ENCODE data around the gene COG5. TPM values are rescaled to one million over a fixed set of nuclear protein-coding genes. Genes with fewer than 3 reads are reported as not detected.
"Not testable (repeated sequence)": the region's sequence is repeated elsewhere in the genome, so short reads cannot be mapped to it uniquely, and the experiment has no call there.

Gene COG5
- total RNA-seq, 2 donors from 2014 or later, result 41.8 to 50.2 TPM

DNA sequence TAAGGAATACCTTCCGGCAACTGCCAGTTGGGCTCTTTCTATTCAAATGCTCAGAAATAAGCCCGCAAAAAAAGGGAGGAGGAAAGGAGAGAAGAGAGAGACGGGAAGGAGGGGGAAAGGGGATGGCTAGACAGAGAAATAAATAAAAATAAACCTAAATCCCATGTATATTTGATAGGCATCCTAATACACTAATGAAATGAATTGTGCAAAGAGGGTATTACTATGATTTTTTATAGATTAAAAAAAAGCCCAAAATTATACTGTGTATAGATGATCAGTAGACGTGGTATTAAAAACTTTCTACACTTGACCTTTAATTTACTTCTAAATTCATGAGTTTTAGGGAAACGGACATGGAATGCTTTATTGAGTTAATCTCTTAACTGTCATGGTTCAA, 305.0 kb downstream of the COG5 start:
- intact Hi-C loops (cut with DNase I), result no loop called here
- no peak for DNase-seq (ENCODE audit: low spot score)

DNA sequence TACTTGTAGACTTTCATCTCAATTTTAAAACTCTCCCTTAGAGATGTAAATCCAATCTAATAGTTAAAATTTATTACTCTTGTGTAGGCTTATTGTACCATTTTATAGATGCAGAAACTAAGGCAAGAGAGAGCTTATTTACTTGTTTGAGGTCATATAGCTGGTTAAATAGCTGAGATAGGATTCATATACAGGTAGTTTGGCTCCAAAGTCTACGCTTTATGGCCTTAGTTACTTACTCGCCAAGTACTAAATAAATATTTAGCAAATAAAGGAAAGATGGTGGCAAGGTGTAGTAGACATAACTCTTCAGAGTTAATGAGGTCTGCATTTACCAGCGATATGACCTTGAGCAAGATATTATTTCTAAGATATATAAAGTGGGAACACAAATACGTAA, 308.1 kb downstream of the COG5 start:
- intact Hi-C loops (cut with DNase I), result no loop called here
- no peak for DNase-seq (ENCODE audit: low spot score)

DNA sequence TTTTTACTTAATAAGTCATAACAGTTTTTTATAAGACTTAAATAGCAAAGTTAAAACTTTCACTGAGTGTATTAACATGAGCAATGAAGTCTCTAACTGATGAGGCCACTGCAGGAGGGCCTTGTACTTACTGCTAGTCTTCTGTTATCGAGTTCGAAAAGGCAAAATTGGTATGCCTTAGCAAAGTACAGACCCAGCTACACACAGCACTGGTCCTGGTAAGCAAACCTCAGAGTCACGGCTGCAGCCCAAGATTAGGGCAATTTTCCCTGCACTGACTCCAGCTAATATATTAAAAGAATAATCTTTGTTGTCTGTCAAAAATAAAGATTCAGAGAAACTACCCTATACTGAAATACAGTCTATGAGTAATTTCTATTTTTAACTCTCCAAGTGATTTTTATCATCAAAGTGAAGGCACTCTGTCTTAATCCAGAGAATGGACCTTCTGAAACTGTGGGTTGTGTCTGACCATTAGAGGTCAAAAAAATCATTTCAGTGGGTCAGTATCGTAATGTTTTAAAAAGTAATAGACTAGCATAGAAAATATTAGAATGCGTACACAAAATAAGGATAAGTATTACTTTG, 309.2 kb downstream of the COG5 start:
- DNase-seq (ENCODE audit: low spot score), result no peak
- intact Hi-C loops (cut with DNase I), result no loop called here

DNA sequence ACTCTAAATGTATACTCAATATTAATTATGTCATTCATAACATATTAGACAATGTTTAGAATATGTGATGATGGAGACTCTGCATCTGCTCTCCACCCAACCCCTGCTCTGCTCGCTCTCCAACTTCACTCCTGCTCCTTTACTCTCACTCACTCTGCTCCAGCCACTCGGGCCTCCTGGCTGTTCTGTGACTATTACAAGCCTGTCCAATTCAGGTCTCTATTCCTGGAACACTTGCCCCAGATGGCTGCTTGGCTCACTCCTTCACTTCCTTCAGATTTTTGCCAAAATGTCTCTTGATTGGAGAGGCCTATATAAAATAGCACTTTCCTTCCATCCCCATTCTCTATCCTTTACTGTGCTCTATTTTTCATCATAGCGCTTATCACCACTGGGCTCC, 310.1 kb downstream of the COG5 start:
- intact Hi-C loops (cut with DNase I), result no loop called here
- DNase-seq (ENCODE audit: low spot score), result no peak

DNA sequence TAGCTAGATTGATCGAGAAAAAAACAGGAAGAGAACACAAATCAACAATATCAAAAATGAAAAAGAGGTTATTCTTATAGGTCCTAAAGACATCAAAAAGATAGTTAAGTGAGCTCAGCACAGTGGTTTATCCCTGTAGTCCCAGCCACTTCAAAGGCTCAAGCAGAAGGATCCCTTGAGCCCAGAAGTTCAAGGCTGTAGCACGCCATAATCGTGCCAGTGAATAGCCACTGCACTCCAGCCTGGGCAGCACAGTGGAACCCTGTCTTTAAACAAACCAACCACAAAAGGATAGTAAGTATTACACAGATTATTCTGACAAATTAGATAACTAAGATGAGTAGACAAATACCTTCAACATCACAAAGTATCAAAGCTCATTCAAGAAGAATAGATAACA, 311.8 kb downstream of the COG5 start:
- intact Hi-C loops (cut with DNase I), result no loop called here
- DNase-seq (ENCODE audit: low spot score), result no peak

DNA sequence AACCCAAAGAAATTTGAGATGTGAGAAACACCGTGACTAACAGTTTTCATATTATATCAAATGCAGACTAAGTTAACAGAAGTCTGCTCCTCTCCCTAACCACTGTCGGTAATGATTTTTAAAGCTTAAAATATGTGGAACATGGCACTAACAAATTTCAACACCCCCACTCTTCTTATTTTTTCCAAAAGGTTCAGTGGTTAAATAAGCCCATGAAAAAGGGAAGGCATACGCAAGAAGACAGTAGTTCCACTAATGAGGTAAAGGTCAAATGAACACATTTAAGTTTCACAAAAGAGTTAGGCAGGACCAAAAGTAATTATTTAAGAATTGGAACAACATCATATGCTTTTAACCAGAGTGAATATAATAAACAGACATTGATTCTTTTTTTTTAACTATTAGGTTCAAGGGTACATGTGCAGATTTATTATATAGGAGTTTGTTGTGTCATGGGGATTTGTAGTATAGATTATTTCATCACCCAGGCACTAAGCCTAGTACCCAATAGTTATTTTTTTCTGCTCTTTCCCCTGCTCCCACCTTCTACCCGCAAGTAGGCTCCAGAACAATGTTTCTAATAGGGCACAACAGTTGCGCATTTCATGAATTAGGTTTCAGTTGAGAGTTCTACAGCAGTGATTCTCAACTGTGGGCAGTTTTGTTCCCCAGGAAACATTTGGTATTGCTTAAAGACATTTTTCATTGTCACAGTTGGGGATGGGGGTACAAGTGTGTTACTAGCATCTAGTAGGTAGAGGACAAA, 315.0 kb downstream of the COG5 start:
- intact Hi-C loops (cut with DNase I), result no loop called here
- no peak for DNase-seq (ENCODE audit: low spot score)

DNA sequence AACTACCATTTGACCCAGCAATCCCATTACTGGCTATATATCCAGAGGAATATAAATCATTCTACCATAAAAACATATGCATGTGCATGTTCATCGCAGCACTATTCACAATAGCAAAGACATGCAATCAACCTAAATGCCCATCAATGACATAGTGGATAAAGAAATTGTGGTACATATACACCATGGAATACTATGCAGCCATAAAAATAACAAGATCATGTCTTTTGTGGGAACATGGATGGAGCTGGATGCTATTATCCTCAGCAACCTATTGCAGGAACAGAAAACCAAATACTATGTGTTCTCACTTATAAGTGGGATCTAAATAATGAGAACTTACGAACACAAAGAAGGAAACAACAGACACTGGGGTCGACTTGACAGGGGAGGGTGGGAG, 316.9 kb downstream of the COG5 start:
- intact Hi-C loops (cut with DNase I); DNase-seq (ENCODE audit: low spot score): not testable (repeated sequence)

DNA sequence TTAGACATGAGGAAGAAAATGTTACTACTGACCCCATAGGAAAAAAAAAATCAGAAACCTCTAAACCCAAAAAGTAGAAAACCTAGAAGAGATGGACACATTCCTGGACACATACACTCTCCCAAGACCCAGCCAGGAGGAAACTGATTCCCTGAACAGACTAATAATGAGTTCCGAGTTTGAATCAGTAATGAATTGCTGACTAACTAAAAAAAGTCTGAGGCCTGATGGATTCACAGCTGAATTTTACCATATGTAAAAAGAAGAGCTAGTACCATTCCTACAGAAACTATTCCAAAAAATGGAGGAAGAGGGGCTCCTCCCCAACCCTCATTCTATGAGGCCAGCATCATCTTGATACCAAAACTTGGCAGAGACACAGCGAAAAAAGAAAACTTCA, 319.1 kb downstream of the COG5 start:
- intact Hi-C loops (cut with DNase I), result no loop called here
- DNase-seq (ENCODE audit: low spot score), result no peak

DNA sequence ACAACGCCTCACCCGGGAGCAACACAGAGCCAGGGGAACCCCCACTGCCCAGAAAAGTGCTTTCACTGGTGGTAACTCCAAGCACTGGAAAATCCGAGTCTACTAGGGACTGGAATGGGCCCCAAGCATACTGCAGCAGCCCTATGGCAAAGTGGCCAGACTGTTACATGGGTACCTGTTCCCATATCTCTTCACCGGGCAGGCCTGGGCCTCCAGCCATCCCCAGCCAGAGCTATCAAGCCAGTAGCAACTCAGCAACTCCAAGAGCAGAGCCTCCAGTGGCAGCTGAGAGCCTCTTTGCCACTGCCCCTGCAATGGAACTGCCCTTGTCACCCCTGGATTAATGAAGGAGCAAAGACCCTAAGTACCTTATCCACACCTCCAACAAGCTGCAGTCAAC, 321.5 kb downstream of the COG5 start:
- DNase-seq (ENCODE audit: low spot score), result no peak
- intact Hi-C loops (cut with DNase I), result no loop called here

DNA sequence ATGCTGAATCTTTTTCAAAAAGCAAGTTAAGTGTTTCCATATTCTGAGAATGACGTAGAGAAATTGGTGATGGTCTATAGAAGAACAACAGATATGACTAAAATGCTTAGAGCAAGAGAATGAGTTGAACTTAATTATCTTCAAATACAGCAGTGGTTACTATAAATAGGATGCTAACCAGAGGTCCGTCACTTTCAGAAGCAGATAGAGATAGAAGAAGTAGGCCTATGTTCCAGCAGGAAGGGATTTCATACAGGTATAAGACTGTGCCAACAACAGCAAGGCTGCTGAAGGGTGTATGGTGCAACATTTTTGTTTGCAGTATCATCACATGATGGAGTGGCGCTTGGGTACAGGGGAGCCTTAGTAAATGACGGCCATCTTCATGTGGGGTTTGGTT, 326.3 kb downstream of the COG5 start:
- intact Hi-C loops (cut with DNase I), result no loop called here
- no peak for DNase-seq (ENCODE audit: low spot score)

DNA sequence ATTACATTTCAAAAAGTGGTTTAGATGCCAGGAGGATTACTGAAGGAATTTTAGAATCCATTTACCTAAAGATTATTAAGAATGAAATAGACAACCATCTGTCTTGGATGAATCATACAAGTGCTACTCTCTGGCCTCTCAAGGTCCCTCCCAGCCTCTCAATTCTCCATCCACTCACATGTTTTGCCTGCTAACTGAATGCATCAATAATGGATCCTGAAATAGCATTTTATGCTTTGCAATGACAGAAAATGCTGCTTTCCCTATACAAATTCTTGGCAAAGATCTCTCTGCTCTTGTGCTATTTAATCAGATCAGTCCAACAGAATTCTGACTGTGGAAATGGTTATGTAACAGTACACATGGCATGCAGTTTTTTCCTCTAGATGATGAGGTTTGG, 326.9 kb downstream of the COG5 start:
- intact Hi-C loops (cut with DNase I), result no loop called here
- DNase-seq (ENCODE audit: low spot score), result no peak

DNA sequence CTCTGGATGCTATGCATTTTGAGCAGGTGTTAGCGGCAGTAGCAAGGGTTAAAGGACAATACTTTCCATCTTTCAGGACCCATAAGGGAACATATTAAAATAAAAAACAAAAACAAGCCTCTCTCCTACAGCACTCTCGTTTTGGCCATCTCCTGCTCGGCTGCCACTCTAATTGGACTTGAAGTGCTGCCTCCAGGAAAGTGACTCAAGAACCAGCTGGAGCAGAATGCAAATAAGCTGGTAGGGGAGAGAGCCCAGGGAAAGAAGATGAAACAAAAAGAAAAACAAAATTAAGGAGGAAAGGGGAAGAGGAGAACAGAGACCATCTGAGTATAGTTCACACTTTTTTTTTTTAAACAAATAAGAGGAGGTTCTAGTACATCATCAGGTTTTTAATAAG, 329.3 kb downstream of the COG5 start:
- no peak for DNase-seq (ENCODE audit: low spot score)
- intact Hi-C loops (cut with DNase I), result no loop called here

DNA sequence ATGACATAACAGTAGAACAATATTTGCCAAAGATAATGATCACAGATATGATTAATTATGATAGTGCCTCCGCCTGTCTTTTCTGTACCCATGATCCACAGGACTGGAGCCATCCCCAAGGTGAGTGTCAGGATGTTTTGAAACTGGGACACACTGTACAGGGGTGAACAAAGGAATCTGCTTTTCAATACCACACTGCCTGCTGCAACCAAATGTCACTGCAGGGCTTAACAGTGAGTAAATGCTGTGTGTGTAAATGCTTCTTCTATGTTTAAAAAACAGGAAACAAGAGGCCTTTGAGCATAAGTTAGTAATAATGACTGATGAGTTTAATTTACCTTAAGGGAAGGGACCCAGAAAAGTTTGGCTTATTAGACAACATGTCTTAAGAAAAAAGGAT, 329.7 kb downstream of the COG5 start:
- intact Hi-C loops (cut with DNase I), result no loop called here
- no peak for DNase-seq (ENCODE audit: low spot score)

DNA sequence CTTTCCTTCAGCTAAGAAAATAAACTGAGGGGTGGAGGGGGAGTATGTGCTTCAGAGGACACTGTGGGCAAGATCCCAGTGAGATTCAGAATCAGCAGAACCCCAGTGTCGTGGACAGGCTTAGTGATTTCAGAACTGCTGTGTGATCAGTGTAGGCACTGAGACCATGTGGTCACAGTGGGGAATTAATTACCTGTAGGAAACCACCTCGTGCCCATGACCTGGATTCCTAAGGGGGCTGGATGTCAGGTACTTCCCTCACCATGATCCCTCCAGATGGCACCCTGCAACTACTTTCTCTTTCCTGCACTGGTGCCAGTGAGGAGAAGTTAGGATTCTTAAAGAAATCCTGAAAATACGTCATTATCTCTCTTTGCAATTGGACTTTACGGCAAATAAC, 330.5 kb downstream of the COG5 start:
- no peak for DNase-seq (ENCODE audit: low spot score)
- intact Hi-C loops (cut with DNase I), result no loop called here

DNA sequence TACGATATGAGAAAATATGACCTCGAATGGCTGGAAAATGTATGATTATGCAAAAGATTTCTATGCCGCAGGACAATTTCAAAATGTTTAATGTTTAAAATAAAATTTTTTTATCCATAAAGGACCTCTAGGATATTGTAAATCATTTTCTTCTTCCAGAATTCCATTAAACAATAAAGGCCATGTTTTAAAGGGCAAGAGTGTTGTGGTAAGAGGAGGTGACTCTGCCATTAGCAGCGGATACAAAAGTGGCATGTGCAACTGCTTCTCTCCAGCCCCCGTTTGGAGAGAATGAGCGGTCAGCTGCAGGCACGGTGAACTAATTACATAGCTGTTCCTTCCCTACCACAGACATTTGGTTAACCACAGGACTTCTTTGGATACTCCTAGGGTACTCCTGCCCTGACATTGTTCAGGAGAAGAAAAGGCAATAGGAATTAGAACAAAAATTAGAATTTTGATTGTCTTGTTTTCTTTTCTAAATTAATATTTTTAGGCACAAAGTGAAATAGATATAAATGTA, 331.1 kb downstream of the COG5 start:
- no peak for DNase-seq (ENCODE audit: low spot score)
- intact Hi-C loops (cut with DNase I), result no loop called here

DNA sequence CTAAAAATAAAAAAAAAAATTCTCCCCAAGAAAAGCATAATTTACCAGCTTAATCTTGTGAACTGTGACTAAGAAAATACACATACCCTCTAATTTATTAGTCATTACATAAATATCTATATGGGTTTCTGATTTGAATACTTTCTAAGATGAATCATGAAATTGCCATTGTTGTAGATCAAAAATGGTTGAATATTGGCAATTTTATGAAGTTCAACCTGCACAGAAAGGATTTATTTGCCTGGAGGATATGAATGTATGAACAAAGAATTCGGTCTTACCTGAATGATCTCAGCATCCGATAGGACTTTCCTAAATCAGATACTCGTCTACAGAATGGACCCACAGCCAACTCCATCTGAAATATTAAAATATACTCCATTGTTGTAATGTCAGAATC, 333.4 kb downstream of the COG5 start:
- intact Hi-C loops (cut with DNase I), result no loop called here
- DNase-seq (ENCODE audit: low spot score), result no peak

DNA sequence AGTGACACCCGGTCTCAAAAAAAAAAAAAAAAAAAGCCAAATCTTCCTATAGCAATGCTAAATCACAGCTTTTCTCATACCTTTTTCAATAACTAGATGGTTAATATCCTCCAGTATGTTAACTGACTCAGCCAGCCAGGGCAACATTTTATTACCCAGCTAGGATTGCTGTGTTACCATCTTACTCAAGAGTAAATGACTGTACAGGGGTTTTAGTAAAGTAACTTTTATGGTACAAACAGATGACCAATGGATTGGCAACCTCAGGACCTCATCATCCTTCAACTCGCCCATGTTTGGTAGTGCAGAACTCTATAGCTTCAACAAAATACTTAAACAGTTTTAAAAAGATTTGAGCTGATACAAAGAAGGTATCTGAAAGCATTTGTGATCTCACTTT, 335.4 kb downstream of the COG5 start:
- intact Hi-C loops (cut with DNase I), result no loop called here
- no peak for DNase-seq (ENCODE audit: low spot score)

DNA sequence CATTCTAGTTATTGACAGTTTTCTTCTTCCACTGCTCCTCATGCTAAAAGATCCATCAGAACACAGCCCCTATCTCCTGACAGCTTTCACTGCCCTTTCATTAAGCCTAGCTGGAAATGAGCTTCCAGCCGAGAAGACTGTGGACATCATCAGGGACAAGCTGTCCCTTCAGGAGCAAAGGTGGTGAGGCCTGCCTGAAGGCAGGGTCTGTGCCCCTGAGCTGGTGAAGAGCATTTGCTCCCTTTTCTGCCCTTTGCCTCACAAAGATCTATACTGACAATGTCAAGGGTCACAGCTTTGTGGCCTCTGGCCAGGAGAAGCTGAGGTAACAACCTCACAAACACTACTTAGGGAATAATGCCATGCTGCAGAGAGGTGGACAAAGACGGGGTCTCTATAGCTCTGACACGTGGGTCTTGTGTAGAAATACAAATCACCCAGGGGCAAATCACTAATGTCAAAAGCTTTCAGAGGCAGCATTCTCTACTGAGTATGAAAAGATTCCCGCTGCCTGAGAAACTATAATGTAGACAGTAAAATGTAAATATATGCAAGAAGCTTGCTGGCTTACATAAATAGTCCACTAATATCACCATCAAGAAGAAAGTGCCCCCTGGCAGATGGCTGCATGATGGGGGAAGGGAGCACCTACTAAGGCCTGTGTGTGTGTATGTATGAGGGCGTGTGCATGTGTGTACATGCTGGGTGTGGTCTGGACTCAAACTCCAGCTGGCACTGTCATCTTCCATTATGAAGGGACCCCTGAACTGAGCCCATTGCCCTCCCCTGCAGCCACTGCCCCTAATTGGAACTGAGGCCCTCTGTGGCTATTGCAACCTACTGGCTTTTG, 339.1 kb downstream of the COG5 start:
- intact Hi-C loops (cut with DNase I), result no loop called here

DNA sequence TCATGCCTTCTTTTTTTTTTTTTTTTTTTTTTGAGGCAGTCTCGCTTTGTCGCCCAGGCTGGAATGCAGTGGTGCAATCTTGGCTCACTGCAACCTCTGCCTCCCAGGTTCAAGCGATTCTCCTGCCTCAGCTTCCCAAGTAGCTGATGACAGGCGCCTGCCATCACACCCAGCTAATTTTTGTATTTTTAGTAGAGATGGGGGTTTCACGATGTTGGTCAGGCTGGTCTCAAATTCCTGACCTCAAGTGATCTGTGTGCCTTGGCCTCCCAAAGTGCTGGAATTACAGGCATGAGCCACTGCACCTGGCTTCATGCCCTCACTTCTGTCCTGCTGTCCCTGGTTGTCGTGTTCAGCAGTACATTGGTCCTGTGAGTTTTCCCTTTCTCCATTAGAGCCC, 342.9 kb downstream of the COG5 start:
- DNase-seq (ENCODE audit: low spot score); intact Hi-C loops (cut with DNase I): not testable (repeated sequence)

More for the DNA sequence above, 339.1 kb downstream of the COG5 start:
- DNase-seq (ENCODE audit: low spot score), result no peak

DNA sequence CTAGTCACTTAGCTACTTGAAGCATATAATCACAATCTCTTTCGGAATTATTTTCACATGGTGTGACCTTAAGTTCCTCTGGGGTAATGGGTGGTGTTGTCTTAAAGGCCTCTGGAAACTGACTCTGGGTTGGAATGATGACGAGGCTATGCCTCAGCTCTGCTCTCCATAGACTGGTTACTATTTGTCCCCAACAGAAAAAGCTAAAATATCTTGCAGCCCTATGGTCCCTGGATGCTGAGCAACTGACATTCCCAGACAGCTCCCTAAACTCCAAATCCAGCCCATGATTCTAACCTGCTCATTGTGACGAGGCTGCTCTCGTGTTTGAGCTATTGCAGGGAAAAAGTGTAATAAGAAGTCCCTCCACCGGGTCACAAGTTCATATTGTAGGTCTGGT, 343.4 kb downstream of the COG5 start:
- intact Hi-C loops (cut with DNase I), result no loop called here
- no peak for DNase-seq (ENCODE audit: low spot score)

Data from posterior vena cava (tissue), 2 donors.